Right ventricle myocardium inferior (tissue), 1 donor: ENCODE measurements around the gene LMF2. TPM values are rescaled to one million over a fixed set of nuclear protein-coding genes. Genes with fewer than 3 reads are reported as not detected.

ENCODE experiments used
- ATAC-seq: fragments of 200-7000 bp; cut with Tn5 transposase; one replicate; pipeline ENCODE4 v1.9.1; 2020; ENCODE audit warnings: mild to moderate bottlenecking, moderate library complexity
- DNase-seq: peaks from one replicate; pipeline ENCODE4 v3.0.0; 2021; ENCODE audit errors: missing footprints
- intact Hi-C: fragments of 100-400 bp; cut with DNase I; formaldehyde crosslinking; loops from one replicate; pipeline ENCODE4 v1.11.0; 2022
- total RNA-seq: library from RNA; stranded (reverse); fragmentation: NEBNext Ultra II Directional; extraction: Animal tissue kit (Norgen Biotek cat#: 25700); gene quantifications from one replicate; pipeline ENCODE4 v1.2.1, GENCODE V29; 2021
- donor health status: DM: no; HTN: yes; CAD: no; lungs with severe emphysema.

The LMF2 gene
- total RNA-seq, 1 donor from 2014 or later = 24.9 TPM

DNA sequence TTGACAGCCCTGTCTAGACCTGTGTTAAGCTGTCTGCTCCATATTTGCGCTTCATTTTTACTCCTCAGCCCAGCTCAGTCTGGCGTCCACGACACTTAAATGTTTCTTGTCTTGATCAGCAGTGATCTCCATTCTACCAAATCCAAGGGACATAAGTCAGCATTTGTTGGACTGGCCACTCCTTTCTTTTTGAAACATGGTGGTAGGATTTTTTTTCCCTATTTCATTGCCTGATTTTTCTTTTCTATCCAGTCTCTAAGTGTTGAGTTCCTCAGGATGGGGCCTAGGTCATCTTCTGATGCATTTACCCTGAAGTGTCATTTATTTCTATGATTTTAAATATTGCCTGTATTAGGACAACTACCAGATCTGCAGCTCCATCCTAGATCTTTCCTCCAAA, 1.4 kb upstream of the LMF2 start:
- DNase-seq = no peak
- intact Hi-C loops = loop anchor here (5.0 kb wide), 2 partner anchors 73 to 257 kb away; partner anchors contain the start of genes CHKB and HDAC10
- ATAC-seq = no peak

- ATAC-seq (peak; percentile 79), DNase-seq (peak; percentile 99)
- intact Hi-C loops = loop anchor here (5.0 kb wide), 2 partner anchors 74 to 256 kb away; partner anchors contain the start of genes CHKB and HDAC10
Measured at GRCh38 chr22:50507991-50508884, 736 bp upstream of the LMF2 start, which contains the start of gene NCAPH2. Gene NCAPH2 (plus strand): TSS chr22:50508224. CDS start chr22:50508338, 114 bp downstream.

GRCh38 chr22:50506611-50507420, 686 bp downstream of the LMF2 start:
- intact Hi-C loops = loop anchor here (5.0 kb wide), 2 partner anchors 75 to 255 kb away; partner anchors contain the start of genes CHKB and HDAC10
- peak; percentile 77 for DNase-seq
- ATAC-seq = peak; percentile 8

DNA sequence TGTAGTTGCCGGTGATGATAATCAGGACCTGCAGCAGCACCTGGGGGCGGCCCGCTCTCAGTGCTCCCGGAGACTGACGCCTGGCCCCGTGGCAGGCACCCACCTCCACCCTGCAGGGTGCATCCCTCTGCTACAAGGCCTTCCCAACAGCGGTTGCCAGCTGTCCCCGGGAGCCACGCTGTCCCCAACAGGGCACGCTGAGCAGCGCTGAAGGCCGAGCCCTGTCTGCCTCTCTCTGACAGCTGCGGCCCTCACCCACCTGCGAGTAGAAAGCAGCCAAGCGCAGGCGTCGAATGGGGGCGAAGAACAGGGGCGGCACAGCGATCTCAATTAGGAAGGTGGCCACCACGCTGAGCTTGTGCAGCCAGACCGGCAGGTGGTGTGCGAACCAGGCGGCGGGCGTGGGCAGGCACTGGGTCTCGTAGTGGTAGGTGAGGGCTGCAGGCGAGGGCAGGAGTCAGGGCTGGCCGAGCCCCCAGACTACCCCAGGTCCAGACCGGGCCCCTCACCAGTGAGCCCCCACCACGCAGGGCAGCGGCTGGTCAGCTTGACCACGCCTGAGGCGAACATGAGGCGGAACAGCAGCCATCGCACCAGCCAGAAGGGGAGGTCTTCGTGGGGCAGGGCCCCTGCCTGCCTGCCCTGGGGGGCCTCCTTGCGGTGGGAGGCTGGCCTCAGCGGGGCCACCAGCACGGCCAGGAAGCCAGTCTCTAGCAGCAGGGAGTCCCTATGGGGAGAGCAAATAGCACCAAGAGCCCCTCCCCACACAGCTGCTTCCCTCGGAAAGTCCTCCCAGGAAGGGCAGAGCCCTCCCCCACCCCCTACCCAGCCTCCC, 1.5 kb downstream of the LMF2 start:
- ATAC-seq (no peak), DNase-seq (peak; percentile 60)
- intact Hi-C loops = loop anchor here (5.0 kb wide), 2 partner anchors 76 to 254 kb away; partner anchors contain the start of genes CHKB and HDAC10

GRCh38 chr22:50505276-50505775, 2.2 kb downstream of the LMF2 start:
- DNase-seq = peak; percentile 64

DNA sequence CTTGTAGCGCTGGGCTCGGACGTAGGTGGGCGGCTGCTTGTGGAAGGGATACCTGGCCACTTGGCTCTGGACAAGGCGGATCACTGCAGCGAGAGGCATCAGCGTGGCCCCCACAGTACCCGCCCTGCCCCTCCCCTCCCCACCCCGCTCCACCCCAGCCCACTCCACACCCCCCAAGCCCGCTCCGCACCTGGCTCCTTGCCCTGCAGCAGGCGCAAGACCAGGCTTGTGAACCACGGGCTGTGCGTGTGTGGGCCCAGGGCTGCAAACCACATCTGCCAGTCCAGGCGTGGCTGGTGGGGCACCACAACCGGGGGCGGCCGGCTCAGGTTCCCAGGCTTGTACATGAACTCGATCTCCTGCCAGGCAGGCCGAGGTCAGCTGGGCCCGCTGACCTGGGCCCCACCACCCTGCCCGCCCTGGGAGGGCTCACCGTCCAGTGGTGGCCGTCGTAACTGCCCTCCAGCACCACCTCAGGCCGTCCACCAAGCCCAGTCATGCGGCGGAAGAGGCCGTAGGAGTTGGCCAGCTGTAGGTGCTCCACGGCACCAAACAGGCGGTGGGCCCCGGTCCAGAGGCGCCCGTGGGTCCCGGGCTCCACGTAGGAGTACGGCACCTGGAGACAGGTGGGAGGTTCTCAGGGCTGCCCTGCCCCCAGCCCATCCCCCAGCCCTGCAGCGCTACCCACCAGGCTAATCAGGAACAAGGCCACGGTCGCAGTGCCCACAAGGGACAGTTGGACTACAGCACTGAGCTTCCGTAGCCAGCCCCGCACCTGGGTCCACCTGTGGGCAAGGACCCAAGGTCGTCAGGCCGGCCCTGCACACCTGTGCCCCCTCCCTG, 2.9 kb downstream of the LMF2 start:
- DNase-seq (peak; percentile 74), ATAC-seq (no peak)
- intact Hi-C loops = loop anchor here (5.0 kb wide), 2 partner anchors 78 to 252 kb away; partner anchors contain the start of genes CHKB and HDAC10

More at GRCh38 chr22:50505276-50505775, 2.2 kb downstream of the LMF2 start:
- ATAC-seq = no peak
- intact Hi-C loops = loop anchor here (5.0 kb wide), 2 partner anchors 77 to 253 kb away; partner anchors contain the start of genes CHKB and HDAC10

DNA sequence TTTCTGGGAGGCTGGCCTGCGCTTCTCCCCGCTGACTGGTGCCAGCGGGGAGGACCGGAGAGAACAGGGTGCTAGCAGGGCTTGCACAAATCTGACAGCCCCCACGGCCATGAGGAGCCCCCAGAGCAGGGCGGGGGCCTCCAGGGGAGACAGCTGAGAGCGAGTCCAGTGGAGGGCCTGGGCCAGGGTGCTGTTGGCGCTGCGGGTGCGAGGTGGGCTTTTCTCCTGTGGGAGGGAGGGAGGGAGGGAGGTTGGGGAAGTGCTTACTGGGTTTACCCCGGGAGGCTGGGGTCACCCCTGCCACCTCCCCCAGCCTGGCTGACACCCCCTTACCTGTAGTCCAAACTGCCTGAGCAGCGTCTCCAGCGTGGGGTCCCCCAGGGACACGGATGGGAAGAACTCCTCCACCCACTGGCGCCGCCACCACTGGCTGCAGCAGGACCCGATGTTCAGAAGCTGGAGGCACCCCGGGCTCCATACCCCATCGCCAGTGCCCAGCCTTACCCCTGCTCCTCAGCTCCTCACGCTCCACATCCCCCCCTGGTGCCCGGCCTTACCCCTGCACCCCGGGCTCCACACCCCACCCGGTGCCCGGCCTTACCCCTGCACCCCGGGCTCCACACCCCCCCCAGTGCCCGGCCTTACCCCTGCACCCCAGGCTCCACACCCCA, 3.9 kb downstream of the LMF2 start:
- no peak for ATAC-seq
- intact Hi-C loops = no loop called here
- peak; percentile 56 for DNase-seq

- DNase-seq = peak; percentile 34
- no peak for ATAC-seq
Measured at GRCh38 chr22:50502628-50503474, 4.7 kb downstream of the LMF2 start.

GRCh38 chr22:50502096-50502495, 5.4 kb downstream of the LMF2 start:
- intact Hi-C loops = no loop called here
- DNase-seq (peak; percentile 55), ATAC-seq (no peak)

More at GRCh38 chr22:50502628-50503474, 4.7 kb downstream of the LMF2 start:
- intact Hi-C loops = no loop called here

GRCh38 chr22:50500452-50500851, 7.0 kb downstream of the LMF2 start:
- ATAC-seq (no peak), DNase-seq (peak; percentile 9)
- intact Hi-C loops = no loop called here

GRCh38 chr22:50498322-50498890, 9.1 kb downstream of the LMF2 start:
- ATAC-seq = peak; percentile 68
- peak; percentile 67 for DNase-seq
- intact Hi-C loops = no loop called here

DNA sequence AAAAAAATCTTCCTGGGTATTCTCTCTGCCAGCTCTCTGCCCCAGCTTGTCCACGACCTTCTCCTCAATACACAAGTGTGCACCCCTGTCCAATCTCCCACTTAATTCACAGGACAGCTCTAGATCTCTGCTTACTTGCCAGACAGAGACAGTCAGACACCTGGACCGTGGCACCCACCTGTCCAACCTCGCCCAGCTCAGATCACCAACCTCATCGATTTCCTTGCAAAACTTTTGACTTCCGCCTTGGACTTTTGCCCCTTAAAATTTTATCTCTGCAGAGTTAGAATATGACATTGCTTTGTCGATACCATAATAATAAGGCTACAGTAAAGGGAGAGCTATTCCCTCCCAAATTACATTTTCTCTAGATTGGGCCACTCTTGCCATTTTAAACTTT, 10.4 kb downstream of the LMF2 start:
- intact Hi-C loops = no loop called here
- DNase-seq (no peak), ATAC-seq (no peak)

DNA sequence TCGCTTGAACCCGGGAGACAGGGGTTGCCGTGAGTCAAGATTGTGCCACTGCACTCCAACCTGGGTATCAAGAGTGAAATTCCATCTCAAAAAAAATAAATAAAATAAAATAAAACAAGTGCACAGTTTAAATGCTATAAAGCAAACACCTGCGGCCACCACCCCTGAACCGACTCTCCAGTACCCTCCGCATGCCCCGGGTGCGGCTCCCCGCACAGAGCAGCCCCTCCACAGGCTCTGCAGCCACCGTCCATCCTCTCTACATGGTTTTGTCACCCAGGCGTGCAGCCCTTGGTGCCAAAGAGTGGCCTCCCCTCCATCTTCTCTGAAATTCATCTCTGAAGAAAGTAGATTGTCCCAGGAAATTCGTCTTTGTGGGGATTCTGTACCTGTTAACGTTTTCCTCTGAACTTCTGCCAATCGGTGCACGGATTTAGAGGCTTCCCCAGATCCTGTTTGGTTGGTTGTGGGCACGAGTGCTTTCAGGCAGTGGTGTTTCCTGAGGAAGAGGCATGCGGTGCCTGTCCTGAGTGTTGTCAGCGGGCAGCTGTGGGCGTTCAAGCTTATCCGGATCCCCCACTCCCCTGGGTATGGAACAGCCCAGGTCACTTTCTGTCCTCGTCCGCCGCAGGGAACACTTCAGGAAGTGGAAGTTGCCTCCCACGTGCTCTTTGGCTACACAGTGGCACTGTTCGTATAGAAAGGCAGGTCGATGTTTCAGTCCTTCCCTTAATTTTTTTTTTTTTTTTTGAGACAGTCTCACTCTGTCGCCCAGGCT, 16.8 kb downstream of the LMF2 start:
- DNase-seq (no peak), ATAC-seq (no peak)
- intact Hi-C loops = no loop called here

DNA sequence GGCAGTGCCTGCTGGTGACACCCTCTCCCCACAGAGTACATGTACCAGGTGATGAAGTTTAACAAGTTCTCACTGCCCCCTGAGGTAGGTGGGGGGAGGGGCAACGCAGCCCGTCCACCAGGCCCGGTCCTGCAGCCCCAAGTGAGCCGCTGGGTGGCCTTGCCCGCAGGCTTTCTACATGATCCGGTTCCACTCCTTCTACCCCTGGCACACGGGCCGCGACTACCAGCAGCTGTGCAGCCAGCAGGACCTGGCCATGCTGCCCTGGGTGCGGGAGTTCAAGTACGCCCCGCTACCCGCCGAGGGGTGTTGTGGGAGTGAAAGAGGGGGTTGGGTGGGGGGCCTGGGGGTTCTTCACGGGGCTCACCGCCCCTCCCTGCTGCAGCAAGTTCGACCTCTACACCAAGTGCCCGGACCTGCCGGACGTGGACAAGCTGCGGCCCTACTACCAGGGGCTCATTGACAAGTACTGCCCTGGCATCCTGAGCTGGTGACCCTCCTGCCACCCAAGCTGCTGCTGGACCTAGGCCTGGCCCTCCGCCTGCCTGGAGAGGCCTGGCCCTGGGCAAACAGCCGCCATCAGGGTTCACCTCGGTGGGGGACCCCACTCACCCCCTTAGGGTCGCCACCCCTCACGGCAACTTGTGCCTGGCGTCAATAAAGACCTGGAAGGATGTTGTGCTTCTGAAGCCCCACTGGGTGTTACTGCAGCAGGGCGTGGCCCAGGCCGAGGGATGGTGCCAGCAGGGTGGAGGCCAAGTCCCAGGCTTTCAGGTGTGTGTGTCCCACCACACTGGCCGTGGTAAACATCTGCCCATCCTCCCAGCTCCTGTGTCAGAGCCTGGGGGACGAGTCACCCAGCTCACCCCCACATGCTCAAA, 17.9 kb downstream of the LMF2 start:
- ATAC-seq = no peak

More for the DNA sequence above, 17.9 kb downstream of the LMF2 start:
- intact Hi-C loops = no loop called here
- DNase-seq = no peak
